Endometrium (tissue), 2 donors: Measurements from ENCODE around the gene ERCC1.
A peak's percentile ranks its signal among the peaks of the same experiment; 100 is the strongest.

Source experiments
- FAIRE-seq: peaks from 2 replicates; lab custom pipeline; 2012; peaks lifted over from hg19 to GRCh38; lab: Jason Lieb, UNC
- donor health status: control.
- donor health status: control.

The ERCC1 gene

GRCh38 chr19:45423589-45424190 is at the start of gene ERCC1:
Gene ERCC1 (minus strand): TSS chr19:45423917. CDS start chr19:45423374, 543 bp downstream.
- no peak for FAIRE-seq

- no peak for FAIRE-seq
Observed at GRCh38 chr19:45473367-45473681, 49.6 kb upstream of the ERCC1 start.

- FAIRE-seq, result no peak
Observed at GRCh38 chr19:45472563-45473366, 49.0 kb upstream of the ERCC1 start.

GRCh38 chr19:45471931-45472562 is 48.3 kb upstream of the ERCC1 start:
- no peak for FAIRE-seq

GRCh38 chr19:45471111-45471930 is 47.6 kb upstream of the ERCC1 start:
- FAIRE-seq, result no peak

- no peak for FAIRE-seq
Observed at GRCh38 chr19:45470762-45471081, 47.0 kb upstream of the ERCC1 start.

GRCh38 chr19:45469945-45470761 is 46.4 kb upstream of the ERCC1 start:
- FAIRE-seq, result no peak

- peak; percentile 91 for FAIRE-seq
Observed at GRCh38 chr19:45469132-45469944, 45.6 kb upstream of the ERCC1 start.

- no peak for FAIRE-seq
Observed at GRCh38 chr19:45468803-45469131, 45.0 kb upstream of the ERCC1 start.

GRCh38 chr19:45468159-45468651 is 44.5 kb upstream of the ERCC1 start:
- no peak for FAIRE-seq

GRCh38 chr19:45467456-45468158 is 43.9 kb upstream of the ERCC1 start, which contains the start of gene FOSB:
Gene FOSB (plus strand): TSS chr19:45467996. CDS start chr19:45468587, 591 bp downstream.
- no peak for FAIRE-seq

- no peak for FAIRE-seq
Observed at GRCh38 chr19:45467115-45467455, 43.4 kb upstream of the ERCC1 start.

- FAIRE-seq, result no peak
Observed at GRCh38 chr19:45464852-45465441, 41.2 kb upstream of the ERCC1 start.

- no peak for FAIRE-seq
Observed at GRCh38 chr19:45464274-45464673, 40.6 kb upstream of the ERCC1 start.

- no peak for FAIRE-seq
Observed at GRCh38 chr19:45463241-45463640, 39.5 kb upstream of the ERCC1 start.

GRCh38 chr19:45462174-45462573 is 38.5 kb upstream of the ERCC1 start:
- FAIRE-seq, result no peak

- FAIRE-seq, result no peak
Observed at GRCh38 chr19:45460807-45461347, 37.2 kb upstream of the ERCC1 start.

GRCh38 chr19:45457776-45458175 is 34.1 kb upstream of the ERCC1 start:
- FAIRE-seq, result no peak

GRCh38 chr19:45456500-45456815 is 32.7 kb upstream of the ERCC1 start:
- no peak for FAIRE-seq
